ENCODE data around the gene TRIM49.
"Not testable (repeated sequence)": the region's sequence is repeated elsewhere in the genome, so short reads cannot be mapped to it uniquely, and the experiment has no call there.

Gene TRIM49

GRCh38 chr11:89808475-89808874 lies at the start of gene TRIM49:
TSS of gene TRIM49 (minus strand) at chr11:89808575. CDS start at chr11:89804469, 4,106 bp downstream.
- DNase-seq (ENCODE audit: low read depth in 2 of 2), result not testable (repeated sequence)

GRCh38 chr11:89826694-89827093 lies 18.3 kb upstream of the TRIM49 start:
- DNase-seq (ENCODE audit: low read depth in 2 of 2), result not testable (repeated sequence)

- not testable (repeated sequence) for DNase-seq (ENCODE audit: low read depth in 2 of 2)
Observed at GRCh38 chr11:89820008-89820407, 11.6 kb upstream of the TRIM49 start.

GRCh38 chr11:89813535-89813934 lies 5.2 kb upstream of the TRIM49 start:
- DNase-seq (ENCODE audit: low read depth in 2 of 2), result not testable (repeated sequence)

GRCh38 chr11:89787506-89788063 lies 20.8 kb downstream of the TRIM49 start:
- not testable (repeated sequence) for DNase-seq (ENCODE audit: low read depth in 2 of 2)

GRCh38 chr11:89785726-89786125 lies 22.6 kb downstream of the TRIM49 start:
- DNase-seq (ENCODE audit: low read depth in 2 of 2), result not testable (repeated sequence)

- not testable (repeated sequence) for DNase-seq (ENCODE audit: low read depth in 2 of 2)
Observed at GRCh38 chr11:89750822-89751221, 57.6 kb downstream of the TRIM49 start.

Measured in stimulated activated CD4-positive, alpha-beta T cell treated with anti-CD3 and anti-CD28 coated beads, Interleukin-15, amount 100 ng/mL, for 48 hours (primary cell).